ENCODE results near the gene HOXD1.

DNA sequence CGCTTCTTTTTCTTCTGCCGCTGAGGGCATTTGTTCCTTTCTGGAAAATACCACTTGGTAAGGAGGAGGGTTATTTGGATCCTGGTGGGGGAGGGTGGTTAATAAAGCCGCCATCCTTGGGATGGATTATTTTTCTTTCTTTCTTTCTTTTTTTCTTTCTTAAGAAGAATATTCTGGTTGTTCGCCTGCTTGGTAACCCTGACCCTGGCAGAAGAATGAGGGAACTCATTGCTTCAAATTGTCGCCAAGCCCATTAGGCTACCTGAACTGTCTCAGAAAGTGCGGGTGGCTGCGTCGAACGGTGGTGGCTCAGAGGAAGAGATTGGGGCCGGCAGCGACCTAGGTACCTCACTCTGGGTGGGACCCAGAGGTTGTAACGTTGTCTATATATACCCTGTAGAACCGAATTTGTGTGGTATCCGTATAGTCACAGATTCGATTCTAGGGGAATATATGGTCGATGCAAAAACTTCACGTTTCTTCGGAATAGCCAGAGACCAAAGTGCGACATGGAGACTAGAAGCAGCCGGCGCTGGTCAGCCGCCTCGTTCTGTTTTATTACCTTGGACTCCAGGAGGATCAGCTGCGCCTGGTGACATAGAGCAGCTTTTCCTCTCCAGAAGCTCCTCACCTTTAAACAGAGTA is 38.4 kb upstream of the HOXD1 start:
- TF ChIP-seq CTCF (IDR thresholded peaks at IDR 0.05), result no peak
- no peak for TF ChIP-seq POLR2A (IDR thresholded peaks at IDR 0.05)

All from thyroid gland (tissue), 4 donors.